Panc1 (cell line): ENCODE data around the gene ARFGEF2. TPM values are rescaled to one million over a fixed set of nuclear protein-coding genes. Genes with fewer than 3 reads are reported as not detected.

Experiments
- ATAC-seq: fragments of 200-7000 bp; cut with Tn5 transposase; 2 replicates; pipeline ENCODE4 v1.9.1; 2020; ENCODE audit warnings: mild to moderate bottlenecking, moderate library complexity
- BruUV-seq: library from RNA; stranded (reverse); fragments of 400-500 nt; replicated peaks from 2 replicates; lab custom pipeline; 2021; lab: Mats Ljungman, UMichigan
- CTCF ChIA-PET: fragments of 300-600 bp; sonication (Branson Sonifier 250); formaldehyde crosslinking; loops from one replicate; lab custom pipeline; 2022; ENCODE audit warnings: antibody characterized with exemption; lab: Charles Lee
- POLR2A ChIA-PET: fragments of 300-600 bp; sonication (Branson Sonifier 250); formaldehyde crosslinking; loops from one replicate; lab custom pipeline; 2022; ENCODE audit warnings: antibody characterized with exemption; lab: Charles Lee
- DNase-seq: peaks from one replicate; pipeline ENCODE4 v3.0.0-alpha.2; 2010; ENCODE audit warnings: low read depth, low spot score
- H3K27ac ChIP-seq: 2 replicates; pipeline ENCODE4 v1.5.1; 2011; ENCODE audit warnings: mild to moderate bottlenecking, low read length, inconsistent platforms
- H3K27me3 ChIP-seq: fragments of 200-500 bp; sonication (Bioruptor generic); 2 replicates; pipeline ENCODE4 v1.6.0; 2014; ENCODE audit warnings: low read length, inconsistent platforms; ENCODE audit not compliant: control insufficient read depth, insufficient read depth
- H3K36me3 ChIP-seq: fragments of 200-500 bp; sonication (Bioruptor generic); 2 replicates; pipeline ENCODE4 v1.5.1; 2014; ENCODE audit warnings: inconsistent platforms, mild to moderate bottlenecking, low read length, moderate library complexity; ENCODE audit not compliant: control insufficient read depth, insufficient read depth
- H3K4me1 ChIP-seq: 2 replicates; pipeline ENCODE4 v1.5.1; 2011; ENCODE audit warnings: inconsistent platforms, mild to moderate bottlenecking, low read length, moderate library complexity; ENCODE audit not compliant: control insufficient read depth, insufficient read depth
- H3K4me3 ChIP-seq, 2 experiments: 2 replicates each; pipeline ENCODE4 v1.5.1; 2011 to 2012; ENCODE audit warnings: low read depth in 2 of 2, low read length in 2 of 2, mild to moderate bottlenecking in 2 of 2, inconsistent platforms in 1 of 2, moderate library complexity in 1 of 2
- H3K9me3 ChIP-seq: fragments of 200-500 bp; sonication (Bioruptor generic); 2 replicates; pipeline ENCODE4 v1.5.1; 2014; ENCODE audit warnings: low read depth, mild to moderate bottlenecking, inconsistent platforms, low read length, moderate library complexity; ENCODE audit not compliant: control insufficient read depth, insufficient read depth
- POLR2AphosphoS5 ChIP-seq: IDR thresholded peaks from 2 replicates; pipeline ENCODE4 v1.6.1; 2012; ENCODE audit warnings: mild to moderate bottlenecking, low read depth, low read length, moderate library complexity
- SIN3A ChIP-seq: IDR thresholded peaks from 2 replicates; pipeline ENCODE4 v1.6.1; 2012; ENCODE audit warnings: low read depth, mild to moderate bottlenecking, low read length, moderate library complexity, borderline replicate concordance; ENCODE audit not compliant: insufficient read depth
- TCF7L2 ChIP-seq: IDR thresholded peaks from 2 replicates; pipeline ENCODE4 v1.6.1; 2011; ENCODE audit warnings: mild to moderate bottlenecking, low read depth, low read length, inconsistent platforms
- in situ Hi-C: cut with HindIII; loops from 2 replicates; pipeline ENCODE4 v1.10.0; 2016; ENCODE audit warnings: low sequenced_read_pairs, low pct_unique_long_range_greater_than_20kb
- intact Hi-C: fragments of 100-400 bp; cut with micrococcal nuclease; formaldehyde crosslinking; loops from one replicate; pipeline ENCODE4 v1.10.0; 2022; ENCODE audit not compliant: unreplicated experiment
- total RNA-seq: library from RNA; stranded (reverse); gene quantifications from one replicate; pipeline ENCODE4 v1.2.1, GENCODE V29; 2021; ENCODE audit not compliant: unreplicated experiment
- TF ChIP-seq, protein P1 (sequence below), 2 experiments: IDR thresholded peaks; 2 replicates each; pipeline ENCODE4 v1.6.1; 2011 to 2012; ENCODE audit warnings: low read depth in 2 of 2, control low read depth in 1 of 2, low read length in 1 of 2, mild to moderate bottlenecking in 1 of 2, moderate library complexity in 1 of 2; ENCODE audit not compliant: insufficient read depth in 1 of 2
- TF ChIP-seq, protein P2 (sequence below): fragments of 450-650 bp; IDR thresholded peaks from 2 replicates; pipeline ENCODE4 v1.5.1; 2017; ENCODE audit warnings: mild to moderate bottlenecking

ARFGEF2 gene
- total RNA-seq, 1 experiment from 2014 or later: 36.6 TPM

DNA sequence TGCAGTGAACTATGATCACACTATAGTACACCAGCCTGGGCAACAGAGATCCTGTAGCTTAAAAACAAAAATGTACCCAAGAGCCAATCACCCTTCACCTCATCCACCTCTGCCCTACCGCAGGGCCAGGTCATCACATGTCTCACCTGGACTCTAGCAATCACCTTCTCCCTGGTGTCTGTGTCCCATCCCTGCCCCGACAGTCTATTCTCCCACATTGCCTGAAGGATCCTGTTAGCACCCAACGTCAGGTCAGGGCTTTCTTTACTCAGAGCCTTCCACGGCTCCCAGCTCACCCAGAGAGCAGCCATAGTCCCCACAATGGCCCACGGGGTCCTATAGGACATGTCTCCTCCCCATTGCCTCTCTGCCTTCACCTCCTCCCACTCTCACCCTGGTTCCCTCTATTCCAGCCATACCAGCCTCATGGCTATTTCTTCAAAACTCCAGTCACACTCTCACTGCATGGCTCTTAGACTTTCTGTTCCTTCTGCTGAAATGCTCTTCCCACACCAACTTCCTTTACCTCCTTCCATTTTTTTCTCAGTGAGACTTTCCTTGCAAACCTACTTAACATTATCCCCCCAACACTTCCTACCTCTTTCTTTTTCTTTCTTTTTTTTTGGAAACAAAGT is 22.5 kb upstream of the ARFGEF2 start:
- DNase-seq (no peak), ATAC-seq (no peak)
- TF ChIP-seq, protein P1, sequence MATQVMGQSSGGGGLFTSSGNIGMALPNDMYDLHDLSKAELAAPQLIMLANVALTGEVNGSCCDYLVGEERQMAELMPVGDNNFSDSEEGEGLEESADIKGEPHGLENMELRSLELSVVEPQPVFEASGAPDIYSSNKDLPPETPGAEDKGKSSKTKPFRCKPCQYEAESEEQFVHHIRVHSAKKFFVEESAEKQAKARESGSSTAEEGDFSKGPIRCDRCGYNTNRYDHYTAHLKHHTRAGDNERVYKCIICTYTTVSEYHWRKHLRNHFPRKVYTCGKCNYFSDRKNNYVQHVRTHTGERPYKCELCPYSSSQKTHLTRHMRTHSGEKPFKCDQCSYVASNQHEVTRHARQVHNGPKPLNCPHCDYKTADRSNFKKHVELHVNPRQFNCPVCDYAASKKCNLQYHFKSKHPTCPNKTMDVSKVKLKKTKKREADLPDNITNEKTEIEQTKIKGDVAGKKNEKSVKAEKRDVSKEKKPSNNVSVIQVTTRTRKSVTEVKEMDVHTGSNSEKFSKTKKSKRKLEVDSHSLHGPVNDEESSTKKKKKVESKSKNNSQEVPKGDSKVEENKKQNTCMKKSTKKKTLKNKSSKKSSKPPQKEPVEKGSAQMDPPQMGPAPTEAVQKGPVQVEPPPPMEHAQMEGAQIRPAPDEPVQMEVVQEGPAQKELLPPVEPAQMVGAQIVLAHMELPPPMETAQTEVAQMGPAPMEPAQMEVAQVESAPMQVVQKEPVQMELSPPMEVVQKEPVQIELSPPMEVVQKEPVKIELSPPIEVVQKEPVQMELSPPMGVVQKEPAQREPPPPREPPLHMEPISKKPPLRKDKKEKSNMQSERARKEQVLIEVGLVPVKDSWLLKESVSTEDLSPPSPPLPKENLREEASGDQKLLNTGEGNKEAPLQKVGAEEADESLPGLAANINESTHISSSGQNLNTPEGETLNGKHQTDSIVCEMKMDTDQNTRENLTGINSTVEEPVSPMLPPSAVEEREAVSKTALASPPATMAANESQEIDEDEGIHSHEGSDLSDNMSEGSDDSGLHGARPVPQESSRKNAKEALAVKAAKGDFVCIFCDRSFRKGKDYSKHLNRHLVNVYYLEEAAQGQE (IDR thresholded peaks at IDR 0.05; ENCODE audit: insufficient read depth in 1 of 2, low read depth in 2 of 2, low read length in 1 of 2): no peak
- TF ChIP-seq, protein P2, sequence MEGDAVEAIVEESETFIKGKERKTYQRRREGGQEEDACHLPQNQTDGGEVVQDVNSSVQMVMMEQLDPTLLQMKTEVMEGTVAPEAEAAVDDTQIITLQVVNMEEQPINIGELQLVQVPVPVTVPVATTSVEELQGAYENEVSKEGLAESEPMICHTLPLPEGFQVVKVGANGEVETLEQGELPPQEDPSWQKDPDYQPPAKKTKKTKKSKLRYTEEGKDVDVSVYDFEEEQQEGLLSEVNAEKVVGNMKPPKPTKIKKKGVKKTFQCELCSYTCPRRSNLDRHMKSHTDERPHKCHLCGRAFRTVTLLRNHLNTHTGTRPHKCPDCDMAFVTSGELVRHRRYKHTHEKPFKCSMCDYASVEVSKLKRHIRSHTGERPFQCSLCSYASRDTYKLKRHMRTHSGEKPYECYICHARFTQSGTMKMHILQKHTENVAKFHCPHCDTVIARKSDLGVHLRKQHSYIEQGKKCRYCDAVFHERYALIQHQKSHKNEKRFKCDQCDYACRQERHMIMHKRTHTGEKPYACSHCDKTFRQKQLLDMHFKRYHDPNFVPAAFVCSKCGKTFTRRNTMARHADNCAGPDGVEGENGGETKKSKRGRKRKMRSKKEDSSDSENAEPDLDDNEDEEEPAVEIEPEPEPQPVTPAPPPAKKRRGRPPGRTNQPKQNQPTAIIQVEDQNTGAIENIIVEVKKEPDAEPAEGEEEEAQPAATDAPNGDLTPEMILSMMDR: no peak
- TF ChIP-seq POLR2AphosphoS5: no peak
- no peak for TF ChIP-seq SIN3A
- no peak for TF ChIP-seq TCF7L2
- in situ Hi-C loops: no loop called here
- H3K4me1 ChIP-seq: peaks cover 4% of the 10 kb centered on the region; the same call in 1 of the 2 replicates
- intact Hi-C loops: no loop called here
- no peak overlapping the region for H3K27ac ChIP-seq
- H3K9me3 ChIP-seq: no peaks in the 10 kb centered on the region
- POLR2A ChIA-PET: no interaction called here
- CTCF ChIA-PET: interaction anchor here (0.6 kb wide), 2 partner anchors 57 to 81 kb away, joined by 3 read pairs; no protein-coding TSS in a partner anchor
- H3K36me3 ChIP-seq: no peaks in the 10 kb centered on the region
- H3K27me3 ChIP-seq: no peaks in the 10 kb centered on the region
- no peak overlapping the region for H3K4me3 ChIP-seq
- BruUV-seq: no TSS peak

DNA sequence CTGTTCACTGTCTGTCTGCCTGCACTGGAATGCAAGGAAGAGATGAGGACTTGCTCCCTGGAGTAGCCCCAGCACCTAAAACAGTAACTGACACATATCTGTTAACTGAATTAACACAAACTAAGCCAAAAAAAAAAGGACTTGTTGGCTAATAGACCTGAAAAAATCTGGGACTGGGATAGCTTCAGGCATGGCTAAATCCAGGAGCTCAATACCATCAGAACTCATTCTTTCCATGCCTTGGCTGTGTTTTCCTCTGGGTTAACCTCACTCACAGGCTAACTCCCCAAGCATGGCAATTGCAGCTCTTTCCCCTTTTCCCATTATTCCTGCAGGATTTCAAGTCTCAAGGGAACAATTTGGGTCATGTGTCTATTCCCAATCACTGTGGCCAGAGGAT is 21.6 kb upstream of the ARFGEF2 start:
- Histone ChIP-seq H3K4me1 (peaks cover 9% of the 10 kb centered on the region), H3K4me3 (no peak overlapping the region), H3K27ac (no peak overlapping the region), H3K27me3 (no peaks in the 10 kb centered on the region), H3K9me3 (no peaks in the 10 kb centered on the region), H3K36me3 (no peaks in the 10 kb centered on the region)
- no peak for ATAC-seq
- intact Hi-C loops (loop anchor here (10.0 kb wide), 1 partner anchor 75 kb away; the partner anchor contains the start of gene PREX1), in situ Hi-C loops (no loop called here)
- DNase-seq: no peak
- POLR2A ChIA-PET: no interaction called here
- no TSS peak for BruUV-seq
- CTCF ChIA-PET: no interaction called here
- TF ChIP-seq, protein P1 (IDR thresholded peaks at IDR 0.05; ENCODE audit: insufficient read depth in 1 of 2, low read depth in 2 of 2, low read length in 1 of 2): no peak
- TF ChIP-seq, protein P2: no peak
- TF ChIP-seq POLR2AphosphoS5: no peak
- no peak for TF ChIP-seq TCF7L2
- no peak for TF ChIP-seq SIN3A
